ENCODE measurements around the gene MAPK14. TPM values are rescaled to one million over a fixed set of nuclear protein-coding genes. Genes with fewer than 3 reads are reported as not detected.

The MAPK14 gene
- total and polyA plus RNA-seq, 2 of the 4 experiments (the other 2 are of a cell fraction), result 28.4 to 74.4 TPM

- H4K20me1 ChIP-seq (ENCODE audit: insufficient read depth, low read length), result no peaks in the 10 kb centered on the region
- H3K23ac ChIP-seq (ENCODE audit: low read depth, low read length), result no peak overlapping the region
- ATAC-seq (ENCODE audit: low read depth) (no peak), DNase-seq (no peak)
- H2BK5ac ChIP-seq (ENCODE audit: low read depth, low read length, poor library complexity, severe bottlenecking), result no peak overlapping the region
- 0 out of 2 replicates have a peak overlapping the region, but pooled peaks have one; percentile 7 for H2BK120ac ChIP-seq (ENCODE audit: low read depth, low read length)
- peaks cover 2% of the 10 kb centered on the region for H3K36me3 ChIP-seq (ENCODE audit: control insufficient read depth, insufficient read depth, low read length)
- 0 out of 2 replicates have a peak overlapping the region, but pooled peaks have one; percentile 25 for H2AK5ac ChIP-seq (ENCODE audit: low read depth, low read length)
- no peak overlapping the region for H4K5ac ChIP-seq (ENCODE audit: low read depth, low read length)
- ChIA-PET CTCF (no interaction called here), POLR2A (ENCODE audit: unreplicated experiment) (no interaction called here)
- no peak overlapping the region for H2BK15ac ChIP-seq (ENCODE audit: low read depth, low read length)
- no peak overlapping the region for H3K56ac ChIP-seq (ENCODE audit: extremely low read depth, insufficient read depth, low read length)
- in situ Hi-C loops (cut with MboI; ENCODE audit: low sequenced_read_pairs) (no loop called here), dilution Hi-C loops (cut with HindIII; ENCODE audit: low sequenced_read_pairs, unreplicated experiment) (no loop called here), intact Hi-C loops (cut with micrococcal nuclease) (no loop called here)
- peaks cover 8% of the 10 kb centered on the region; the same call in 1 of the 2 replicates for H3K9me1 ChIP-seq (ENCODE audit: insufficient read depth, low read length)
- WGBS, 2 experiments (ENCODE audit: extremely low coverage in 2 of 2, insufficient read length in 1 of 2), result 100% methylated on average over 2 of the region's 4 CpGs; no CpG with 5 or more reads in 1 of the 2 experiments
- no peak overlapping the region for H2AFZ ChIP-seq (replicated peaks; ENCODE audit: low read length, poor library complexity)
- no peak overlapping the region for H2AK9ac ChIP-seq (replicated peaks; ENCODE audit: low read depth, low read length, poor library complexity)
- BruUV-seq (replicated peaks), result no TSS peak
- no peak overlapping the region for H3K18ac ChIP-seq (ENCODE audit: low read depth, low read length)
- no peak overlapping the region for H3K4me2 ChIP-seq (ENCODE audit: low read depth, low read length)
- H3K27me3 ChIP-seq (ENCODE audit: control insufficient read depth, insufficient read depth, low read length), result no peaks in the 10 kb centered on the region
- peaks cover 20% of the 10 kb centered on the region for H3K4me1 ChIP-seq (ENCODE audit: control insufficient read depth, insufficient read depth, low read length)
- H3K9ac ChIP-seq (ENCODE audit: low read depth, low read length), result no peak overlapping the region
- no peak overlapping the region for H3K4me3 ChIP-seq (ENCODE audit: insufficient read depth, low read depth, low read length)
- H3K27ac ChIP-seq (ENCODE audit: insufficient read depth, low read length), result no peak overlapping the region
- H3K4ac ChIP-seq (ENCODE audit: low read depth, low read length), result no peak overlapping the region
- peaks cover 0 to 5% of the 10 kb centered on the region in 2 experiments; a peak in 1 of 4 replicates for H3K79me1 ChIP-seq (ENCODE audit: low read depth in 1 of 2, low read length in 2 of 2)
- no peak overlapping the region for H2BK20ac ChIP-seq (ENCODE audit: low read depth, low read length)
- no peaks in the 10 kb centered on the region for H3K9me3 ChIP-seq (ENCODE audit: control insufficient read depth, insufficient read depth, low read length)
- TF ChIP-seq BHLHE40 (IDR thresholded peaks at IDR 0.05; ENCODE audit: low read depth, low read length) (no peak), FOS (IDR thresholded peaks at IDR 0.05; ENCODE audit: low read depth, low read length) (no peak), MXI1 (IDR thresholded peaks at IDR 0.05; ENCODE audit: borderline replicate concordance, low read depth, low read length) (no peak), CEBPB (IDR thresholded peaks at IDR 0.05; ENCODE audit: low read depth, low read length) (no peak), POLR2A (IDR thresholded peaks at IDR 0.05; ENCODE audit: low read depth, low read length) (no peak)
- H4K8ac ChIP-seq (ENCODE audit: low read depth in 2 of 2, low read length in 2 of 2), result no peak overlapping the region
- no peak overlapping the region for H3K14ac ChIP-seq (replicated peaks; ENCODE audit: low read depth, low read length)
- no peak overlapping the region for H4K91ac ChIP-seq (ENCODE audit: insufficient read depth, low read depth, low read length)
Measured at GRCh38 chr6:36133912-36134311, 106.3 kb downstream of the MAPK14 start.
